HG03432 (cell line): Measurements from ENCODE around the gene ARL13B.

Experiments used
- ATAC-seq: cut with Tn5 transposase; IDR thresholded peaks from one replicate; pipeline ENCODE4 v1.9.1; 2021; ENCODE audit warnings: mild to moderate bottlenecking, moderate library complexity; ENCODE audit not compliant: unreplicated experiment

Gene ARL13B

GRCh38 chr3:94098452-94098851 lies 118.5 kb downstream of the ARL13B start:
- no peak for ATAC-seq

GRCh38 chr3:94099311-94099710 lies 119.4 kb downstream of the ARL13B start:
- no peak for ATAC-seq

- no peak for ATAC-seq
Observed at GRCh38 chr3:94101860-94102259, 121.9 kb downstream of the ARL13B start.
